ENCODE results near the gene EIF6. TPM values are rescaled to one million over a fixed set of nuclear protein-coding genes. Genes with fewer than 3 reads are reported as not detected.
"Not testable (repeated sequence)": the region's sequence is repeated elsewhere in the genome, so short reads cannot be mapped to it uniquely, and the experiment has no call there.

EIF6 gene
- total and polyA plus RNA-seq, 2 donors (not counting 1 experiment from before 2014, with no cell fraction given) = 74.1 to 81.2 TPM

DNA sequence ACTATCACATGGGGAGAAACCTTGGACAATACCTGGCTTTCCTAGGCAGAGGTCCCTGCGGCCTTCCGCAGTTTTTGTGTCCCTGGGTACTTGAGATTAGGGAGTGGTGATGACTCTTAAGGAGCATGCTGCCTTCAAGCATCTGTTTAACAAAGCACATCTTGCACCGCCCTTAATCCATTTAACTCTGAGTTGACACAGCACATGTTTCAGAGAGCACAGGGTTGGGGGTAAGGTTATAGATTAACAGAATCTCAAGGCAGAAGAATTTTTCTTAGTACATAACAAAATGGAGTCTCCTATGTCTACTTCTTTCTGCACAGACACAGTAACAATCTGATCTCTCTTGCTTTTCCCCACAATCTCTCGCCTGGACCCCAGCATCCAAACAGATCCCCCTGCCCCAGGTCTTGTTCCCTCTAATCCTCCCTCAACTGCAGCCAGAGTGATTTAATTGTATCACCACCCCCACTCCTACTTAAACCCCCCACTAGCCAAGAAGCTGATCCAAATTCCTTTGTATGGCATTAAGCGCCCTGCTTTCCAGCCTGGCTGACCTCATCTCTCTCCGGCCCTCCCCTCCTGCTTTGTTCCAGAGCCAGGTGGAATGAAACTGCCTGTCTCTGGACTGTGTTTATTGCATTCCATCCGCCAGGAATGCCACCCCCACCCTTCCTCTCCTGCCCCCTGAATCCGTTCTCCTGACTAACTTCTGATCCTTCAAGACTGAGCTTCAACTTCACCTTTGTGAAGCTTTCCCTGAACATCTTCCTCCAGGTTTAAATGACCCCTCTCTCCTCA, 21.6 kb downstream of the EIF6 start:
- H3K4me2 ChIP-seq (replicated peaks; ENCODE audit: low read depth, low read length, poor library complexity, severe bottlenecking); H3K9me3 Mint-ChIP-seq (ENCODE audit: insufficient read depth); POLR2A ChIA-PET; H3K4me1 Mint-ChIP-seq; H3K9ac ChIP-seq (ENCODE audit: low read length); H3K4me3 ChIP-seq (ENCODE audit: control extremely low read depth in 1 of 5, extremely low read depth in 1 of 5, insufficient read depth in 1 of 5, low read depth in 2 of 5, low read length in 4 of 5); DNase-seq; ATAC-seq (ENCODE audit: low read depth); H3K27me3 ChIP-seq (replicated peaks in 1 of 4; ENCODE audit: control extremely low read depth in 1 of 4, control insufficient read depth in 3 of 4, insufficient read depth in 4 of 4, low read length in 3 of 4); H3K4me3 Mint-ChIP-seq; H2AFZ ChIP-seq (ENCODE audit: insufficient read depth, low read depth, low read length, poor library complexity, severe bottlenecking); H3K27ac ChIP-seq (ENCODE audit: low read length in 2 of 2); H3K4me1 ChIP-seq (ENCODE audit: control insufficient read depth in 2 of 2, insufficient read depth in 2 of 2, low read length in 2 of 2); H3K27me3 Mint-ChIP-seq; H3K27ac Mint-ChIP-seq; CTCF ChIA-PET; H3K9me3 ChIP-seq (ENCODE audit: control extremely low read depth in 1 of 3, control insufficient read depth in 2 of 3, insufficient read depth in 1 of 3, low read length in 2 of 3); intact Hi-C loops (cut with micrococcal nuclease): not testable (repeated sequence)
- H3K36me3 ChIP-seq (replicated peaks in 1 of 2; ENCODE audit: control extremely low read depth in 1 of 2, control insufficient read depth in 1 of 2, extremely low read depth in 1 of 2, insufficient read depth in 2 of 2, low read length in 1 of 2) = peaks cover 0 to 35% of the 10 kb centered on the region in 2 experiments
- peaks cover 42% of the 10 kb centered on the region for H3K79me2 ChIP-seq (ENCODE audit: control insufficient read depth, insufficient read depth, low read length)
- WGBS (ENCODE audit: insufficient coverage) = 100% methylated on average over 5 of the region's 8 CpGs
- H4K20me1 ChIP-seq (ENCODE audit: control insufficient read depth, insufficient read depth, low read length, poor library complexity, severe bottlenecking) = peaks cover 16% of the 10 kb centered on the region

DNA sequence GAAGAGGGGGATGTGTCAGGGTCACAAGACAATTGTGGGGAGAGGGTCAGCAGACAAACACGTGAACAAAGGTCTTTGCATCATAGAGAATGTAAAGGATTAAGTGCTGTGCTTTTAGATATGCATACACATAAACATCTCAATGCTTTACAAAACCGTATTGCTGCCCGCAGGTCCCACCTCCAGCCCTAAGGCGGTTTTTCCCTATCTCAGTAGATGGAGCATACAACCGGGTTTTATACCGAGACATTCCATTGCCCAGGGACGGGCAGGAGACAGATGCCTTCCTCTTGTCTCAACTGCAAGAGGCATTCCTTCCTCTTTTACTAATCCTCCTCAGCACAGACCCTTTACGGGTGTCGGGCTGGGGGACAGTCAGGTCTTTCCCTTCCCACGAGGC, 22.3 kb downstream of the EIF6 start:
- H4K20me1 ChIP-seq (ENCODE audit: control insufficient read depth, insufficient read depth, low read length, poor library complexity, severe bottlenecking); H2AFZ ChIP-seq (ENCODE audit: insufficient read depth, low read depth, low read length, poor library complexity, severe bottlenecking); H3K9me3 Mint-ChIP-seq (ENCODE audit: insufficient read depth); H3K9me3 ChIP-seq (ENCODE audit: control extremely low read depth in 1 of 3, control insufficient read depth in 2 of 3, insufficient read depth in 1 of 3, low read length in 2 of 3); H3K27ac ChIP-seq (ENCODE audit: low read length in 2 of 2); H3K4me3 ChIP-seq (ENCODE audit: control extremely low read depth in 1 of 5, extremely low read depth in 1 of 5, insufficient read depth in 1 of 5, low read depth in 2 of 5, low read length in 4 of 5); H3K27me3 Mint-ChIP-seq; H3K9ac ChIP-seq (ENCODE audit: low read length); H3K27ac Mint-ChIP-seq; H3K4me3 Mint-ChIP-seq; H3K4me1 ChIP-seq (ENCODE audit: control insufficient read depth in 2 of 2, insufficient read depth in 2 of 2, low read length in 2 of 2); H3K4me1 Mint-ChIP-seq; intact Hi-C loops (cut with micrococcal nuclease); CTCF ChIA-PET; DNase-seq; H3K27me3 ChIP-seq (replicated peaks in 1 of 4; ENCODE audit: control extremely low read depth in 1 of 4, control insufficient read depth in 3 of 4, insufficient read depth in 4 of 4, low read length in 3 of 4); ATAC-seq (ENCODE audit: low read depth); H3K4me2 ChIP-seq (replicated peaks; ENCODE audit: low read depth, low read length, poor library complexity, severe bottlenecking): not testable (repeated sequence)
- peaks cover 0 to 29% of the 10 kb centered on the region in 2 experiments for H3K36me3 ChIP-seq (replicated peaks in 1 of 2; ENCODE audit: control extremely low read depth in 1 of 2, control insufficient read depth in 1 of 2, extremely low read depth in 1 of 2, insufficient read depth in 2 of 2, low read length in 1 of 2)
- H3K79me2 ChIP-seq (ENCODE audit: control insufficient read depth, insufficient read depth, low read length) = peaks cover 36% of the 10 kb centered on the region
- WGBS (ENCODE audit: insufficient coverage) = 86% methylated on average over 5 of the region's 10 CpGs
- POLR2A ChIA-PET = interaction anchor here (0.6 kb wide), 1 partner anchor 506 kb away, joined by 3 read pairs; no protein-coding TSS in a partner anchor

All from B cell (primary cell).